ENCODE results near the gene RGL1. TPM values are rescaled to one million over a fixed set of nuclear protein-coding genes. Genes with fewer than 3 reads are reported as not detected.

The RGL1 gene
- total RNA-seq, 1 experiment from 2014 or later: 2.1 TPM

DNA sequence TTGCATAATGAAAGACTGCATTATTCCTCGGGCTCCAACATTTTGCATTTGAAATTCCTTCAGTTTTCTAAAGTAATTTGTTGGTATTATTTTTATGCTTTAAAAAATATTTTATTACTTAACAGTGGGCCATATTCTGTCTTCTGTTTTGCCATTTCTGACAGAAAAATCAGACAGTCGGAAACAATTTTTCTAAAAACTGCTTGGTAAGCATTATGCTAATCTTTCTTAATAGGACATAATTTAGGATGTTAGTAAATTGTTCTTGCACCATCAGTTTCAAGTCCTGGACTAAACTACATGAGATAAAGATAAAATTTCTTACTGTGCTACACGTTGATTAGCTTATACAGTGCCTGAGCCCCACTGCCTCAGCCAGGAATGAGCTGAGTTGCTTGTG lies 11.2 kb downstream of the RGL1 start:
- BruUV-seq (replicated peaks): no TSS peak
- ChIA-PET CTCF (no interaction called here), POLR2A (no interaction called here)
- no peaks in the 10 kb centered on the region for H3K36me3 Mint-ChIP-seq (ENCODE audit: insufficient read depth, unreplicated experiment)
- TF ChIP-seq, protein P1, sequence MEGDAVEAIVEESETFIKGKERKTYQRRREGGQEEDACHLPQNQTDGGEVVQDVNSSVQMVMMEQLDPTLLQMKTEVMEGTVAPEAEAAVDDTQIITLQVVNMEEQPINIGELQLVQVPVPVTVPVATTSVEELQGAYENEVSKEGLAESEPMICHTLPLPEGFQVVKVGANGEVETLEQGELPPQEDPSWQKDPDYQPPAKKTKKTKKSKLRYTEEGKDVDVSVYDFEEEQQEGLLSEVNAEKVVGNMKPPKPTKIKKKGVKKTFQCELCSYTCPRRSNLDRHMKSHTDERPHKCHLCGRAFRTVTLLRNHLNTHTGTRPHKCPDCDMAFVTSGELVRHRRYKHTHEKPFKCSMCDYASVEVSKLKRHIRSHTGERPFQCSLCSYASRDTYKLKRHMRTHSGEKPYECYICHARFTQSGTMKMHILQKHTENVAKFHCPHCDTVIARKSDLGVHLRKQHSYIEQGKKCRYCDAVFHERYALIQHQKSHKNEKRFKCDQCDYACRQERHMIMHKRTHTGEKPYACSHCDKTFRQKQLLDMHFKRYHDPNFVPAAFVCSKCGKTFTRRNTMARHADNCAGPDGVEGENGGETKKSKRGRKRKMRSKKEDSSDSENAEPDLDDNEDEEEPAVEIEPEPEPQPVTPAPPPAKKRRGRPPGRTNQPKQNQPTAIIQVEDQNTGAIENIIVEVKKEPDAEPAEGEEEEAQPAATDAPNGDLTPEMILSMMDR (IDR thresholded peaks at IDR 0.05; ENCODE audit: unreplicated experiment): no peak
- no peaks in the 10 kb centered on the region for H3K27me3 Mint-ChIP-seq (ENCODE audit: insufficient read depth, unreplicated experiment)
- DNase-seq (ENCODE audit: unreplicated experiment): no peak
- no peak overlapping the region for H3K4me3 Mint-ChIP-seq (ENCODE audit: unreplicated experiment)
- H3K4me1 Mint-ChIP-seq (ENCODE audit: insufficient read depth, unreplicated experiment): peaks cover 9% of the 10 kb centered on the region
- no peak overlapping the region for H3K27ac Mint-ChIP-seq (ENCODE audit: low read depth, unreplicated experiment)
- intact Hi-C loops (cut with micrococcal nuclease): no loop called here
- no peaks in the 10 kb centered on the region for H3K9me3 Mint-ChIP-seq (ENCODE audit: unreplicated experiment)

DNA sequence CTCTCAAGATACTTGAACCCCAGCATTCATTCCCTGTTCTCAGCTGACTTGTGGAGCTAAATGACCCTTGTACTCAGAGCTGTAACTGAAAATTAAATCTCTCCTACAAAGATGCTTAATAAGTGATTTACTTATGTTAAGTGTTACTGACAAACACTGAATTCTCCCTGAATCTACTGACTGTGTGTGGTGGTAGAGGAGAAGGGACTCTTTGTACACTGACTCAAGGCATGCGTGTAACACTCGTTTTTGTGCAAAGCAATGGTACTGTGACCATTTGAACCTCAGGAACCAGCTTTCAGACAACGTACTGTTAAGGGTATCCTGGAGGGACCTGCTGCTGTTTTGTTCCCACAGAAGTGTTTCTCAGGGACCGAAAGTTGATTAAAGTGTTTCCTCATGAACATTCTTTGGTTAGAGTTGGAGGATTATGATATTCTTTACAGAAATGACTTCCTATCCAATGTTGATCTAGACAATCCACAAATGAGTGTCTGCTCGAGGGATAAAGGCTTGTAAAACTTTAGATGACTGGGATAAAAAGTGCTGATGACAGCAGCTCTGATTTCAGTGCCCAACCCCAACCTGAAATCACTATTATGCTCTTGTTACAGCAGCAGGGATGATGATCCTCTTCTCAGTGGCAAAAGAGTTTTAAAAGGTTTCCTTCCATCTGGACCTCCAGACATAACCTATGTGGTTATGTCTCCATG lies 12.8 kb downstream of the RGL1 start:
- Mint-ChIP-seq H3K27me3 (ENCODE audit: insufficient read depth, unreplicated experiment) (no peaks in the 10 kb centered on the region), H3K4me3 (ENCODE audit: unreplicated experiment) (no peak overlapping the region), H3K9me3 (ENCODE audit: unreplicated experiment) (no peaks in the 10 kb centered on the region), H3K36me3 (ENCODE audit: insufficient read depth, unreplicated experiment) (no peaks in the 10 kb centered on the region), H3K4me1 (ENCODE audit: insufficient read depth, unreplicated experiment) (peaks cover 4% of the 10 kb centered on the region), H3K27ac (ENCODE audit: low read depth, unreplicated experiment) (no peak overlapping the region)
- ChIA-PET POLR2A (interaction anchor here (0.7 to 0.8 kb wide), 2 partner anchors 10 to 97 kb away, joined by 3 to 4 read pairs; no protein-coding TSS in a partner anchor), CTCF (interaction anchor here (0.5 to 0.7 kb wide), 2 partner anchors 16 to 1834 kb away, joined by 3 read pairs; no protein-coding TSS in a partner anchor)
- no TSS peak for BruUV-seq (replicated peaks)
- TF ChIP-seq, protein P1 (IDR thresholded peaks at IDR 0.05; ENCODE audit: unreplicated experiment): no peak
- intact Hi-C loops (cut with micrococcal nuclease): no loop called here
- no peak for DNase-seq (ENCODE audit: unreplicated experiment)

DNA sequence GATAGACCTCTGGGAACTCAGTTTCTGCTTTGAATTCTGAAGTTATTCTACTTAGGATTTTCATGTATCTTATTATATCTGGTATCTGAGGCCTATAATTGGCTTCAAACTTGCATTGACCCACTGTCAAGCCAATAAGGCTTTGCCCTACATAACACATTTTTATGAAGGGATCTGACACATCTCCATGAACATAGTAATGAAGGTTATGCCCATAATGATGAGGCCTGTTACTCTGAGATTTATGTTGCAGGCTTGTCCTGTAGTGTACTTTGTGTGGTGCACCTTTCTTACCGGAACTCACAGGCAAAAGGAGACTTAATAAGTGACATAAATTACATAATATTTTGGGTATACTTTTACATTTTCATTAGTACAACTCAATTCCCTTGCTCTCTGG lies 14.1 kb downstream of the RGL1 start:
- POLR2A ChIA-PET: no interaction called here
- Mint-ChIP-seq H3K4me3 (ENCODE audit: unreplicated experiment) (no peak overlapping the region), H3K36me3 (ENCODE audit: insufficient read depth, unreplicated experiment) (no peaks in the 10 kb centered on the region), H3K4me1 (ENCODE audit: insufficient read depth, unreplicated experiment) (no peaks in the 10 kb centered on the region), H3K27ac (ENCODE audit: low read depth, unreplicated experiment) (no peak overlapping the region), H3K9me3 (ENCODE audit: unreplicated experiment) (no peaks in the 10 kb centered on the region), H3K27me3 (ENCODE audit: insufficient read depth, unreplicated experiment) (no peaks in the 10 kb centered on the region)
- CTCF ChIA-PET: no interaction called here
- DNase-seq (ENCODE audit: unreplicated experiment): no peak
- TF ChIP-seq, protein P1 (IDR thresholded peaks at IDR 0.05; ENCODE audit: unreplicated experiment): no peak
- intact Hi-C loops (cut with micrococcal nuclease): no loop called here
- no TSS peak for BruUV-seq (replicated peaks)

DNA sequence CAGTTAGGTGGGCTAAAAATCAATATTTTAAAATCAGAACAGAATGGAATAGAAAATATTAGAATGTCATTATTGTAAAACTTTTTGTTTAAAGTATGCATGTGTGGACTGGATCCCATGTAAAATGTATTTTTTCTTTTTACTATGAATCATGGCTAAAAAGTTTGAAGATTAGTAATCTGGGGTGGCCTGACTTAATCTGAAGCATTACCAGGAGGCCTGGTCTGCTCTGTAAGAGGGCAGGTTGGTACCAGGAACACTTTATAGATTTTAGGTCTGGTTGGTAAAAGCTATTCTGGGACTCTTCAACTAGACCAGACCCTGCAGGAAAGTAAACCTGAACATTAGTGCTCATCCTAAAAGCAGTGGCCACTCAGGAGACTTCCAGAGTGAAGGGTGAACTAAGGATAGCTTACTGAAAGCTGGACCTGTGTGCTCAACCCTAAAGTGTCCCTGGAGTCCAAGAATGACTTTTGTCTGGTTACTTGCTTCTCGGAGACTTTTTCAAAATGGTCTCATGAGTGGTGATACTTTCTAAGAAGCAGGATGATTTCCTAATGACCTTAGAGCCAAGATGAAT lies 16.5 kb downstream of the RGL1 start:
- Mint-ChIP-seq H3K27ac (ENCODE audit: low read depth, unreplicated experiment) (no peak overlapping the region), H3K27me3 (ENCODE audit: insufficient read depth, unreplicated experiment) (no peaks in the 10 kb centered on the region), H3K4me3 (ENCODE audit: unreplicated experiment) (no peak overlapping the region), H3K36me3 (ENCODE audit: insufficient read depth, unreplicated experiment) (no peaks in the 10 kb centered on the region), H3K9me3 (ENCODE audit: unreplicated experiment) (no peaks in the 10 kb centered on the region), H3K4me1 (ENCODE audit: insufficient read depth, unreplicated experiment) (no peaks in the 10 kb centered on the region)
- intact Hi-C loops (cut with micrococcal nuclease): no loop called here
- no peak for DNase-seq (ENCODE audit: unreplicated experiment)
- POLR2A ChIA-PET: no interaction called here
- CTCF ChIA-PET: interaction anchor here (1.4 kb wide), 1 partner anchor 32 kb away, joined by 3 read pairs; no protein-coding TSS in a partner anchor
- no TSS peak for BruUV-seq (replicated peaks)
- TF ChIP-seq, protein P1 (IDR thresholded peaks at IDR 0.05; ENCODE audit: unreplicated experiment): no peak

All from MCF 10A (cell line).